Keratinocyte (primary cell): ENCODE measurements around the gene HUS1B. TPM values are rescaled to one million over a fixed set of nuclear protein-coding genes. Genes with fewer than 3 reads are reported as not detected.

Experiments used
- DNase-seq: peaks from one replicate; pipeline ENCODE4 v3.0.0-alpha.2; 2011; ENCODE audit warnings: low read depth, missing footprints, low spot score
- FAIRE-seq: peaks from 2 replicates; lab custom pipeline; 2011; peaks lifted over from hg19 to GRCh38; lab: Jason Lieb, UNC
- H2AFZ ChIP-seq: 2 replicates; pipeline ENCODE4 v1.6.0; 2012; ENCODE audit warnings: low read length, control low read depth, inconsistent platforms; ENCODE audit not compliant: control insufficient read depth
- H3K27ac ChIP-seq: 2 replicates; pipeline ENCODE4 v1.5.1; 2011; ENCODE audit warnings: low read length; ENCODE audit not compliant: control insufficient read depth, insufficient read depth
- H3K27me3 ChIP-seq: 3 replicates; pipeline ENCODE4 v1.6.0; 2011; ENCODE audit warnings: low read length; ENCODE audit not compliant: control insufficient read depth, insufficient read depth; ENCODE audit errors: extremely low read depth
- H3K36me3 ChIP-seq, 2 experiments: 2 replicates in 1 of 2; 3 replicates in 1 of 2; pipeline ENCODE4 v1.5.1; 2011; ENCODE audit warnings: low read length in 2 of 2, mild to moderate bottlenecking in 1 of 2; ENCODE audit not compliant: control insufficient read depth in 2 of 2, insufficient read depth in 2 of 2; ENCODE audit errors: extremely low read depth in 1 of 2
- H3K4me1 ChIP-seq: 3 replicates; pipeline ENCODE4 v1.5.1; 2011; ENCODE audit warnings: low read length; ENCODE audit not compliant: control insufficient read depth, insufficient read depth; ENCODE audit errors: extremely low read depth
- H3K4me2 ChIP-seq: 3 replicates; pipeline ENCODE4 v1.6.0; 2011; ENCODE audit warnings: low read depth, low read length; ENCODE audit not compliant: control insufficient read depth, insufficient read depth; ENCODE audit errors: extremely low read depth
- H3K4me3 ChIP-seq, 3 experiments: fragments of 200-600 bp in 1 of 3; sonication (generic) in 1 of 3; 2 replicates in 2 of 3; 3 replicates in 1 of 3; pipeline ENCODE4 v1.5.1; 2011 to 2016; ENCODE audit warnings: low read length in 3 of 3, mild to moderate bottlenecking in 3 of 3, control low read depth in 2 of 3, inconsistent platforms in 1 of 3, low read depth in 1 of 3, mixed read lengths in 1 of 3, mixed run types in 1 of 3, moderate library complexity in 1 of 3; ENCODE audit not compliant: control insufficient read depth in 2 of 3, insufficient read depth in 2 of 3; ENCODE audit errors: extremely low read depth in 1 of 3
- H3K79me2 ChIP-seq: 2 replicates; pipeline ENCODE4 v1.6.0; 2012; ENCODE audit warnings: low read length; ENCODE audit not compliant: control insufficient read depth, insufficient read depth
- H3K9ac ChIP-seq: 3 replicates; pipeline ENCODE4 v1.6.0; 2011; ENCODE audit warnings: low read length; ENCODE audit not compliant: control insufficient read depth, insufficient read depth; ENCODE audit errors: extremely low read depth
- H3K9me1 ChIP-seq: 3 replicates; pipeline ENCODE4 v1.6.0; 2011; ENCODE audit warnings: low read length; ENCODE audit not compliant: control insufficient read depth, insufficient read depth; ENCODE audit errors: extremely low read depth
- H3K9me3 ChIP-seq: 2 replicates; pipeline ENCODE4 v1.5.1; 2012; ENCODE audit warnings: low read depth, low read length; ENCODE audit not compliant: control insufficient read depth
- H4K20me1 ChIP-seq: 3 replicates; pipeline ENCODE4 v1.6.0; 2011; ENCODE audit warnings: low read length; ENCODE audit not compliant: control insufficient read depth, insufficient read depth; ENCODE audit errors: extremely low read depth
- CTCF ChIP-seq, 3 experiments: IDR thresholded peaks in 1 of 3; conservative IDR thresholded peaks in 1 of 3; optimal IDR thresholded peaks in 1 of 3; 2 replicates in 2 of 3; 3 replicates in 1 of 3; pipeline versions ENCODE3 to v1.5.1; 2011; ENCODE audit warnings: low read length in 3 of 3, mild to moderate bottlenecking in 3 of 3, moderate library complexity in 2 of 3, control low read depth in 1 of 3, inconsistent platforms in 1 of 3; ENCODE audit not compliant: insufficient read depth in 2 of 3; ENCODE audit errors: extremely low read depth in 1 of 3
- EZH2 ChIP-seq: IDR thresholded peaks from one replicate; pipeline ENCODE4 v1.6.1; 2012; ENCODE audit warnings: inconsistent platforms, mild to moderate bottlenecking, low read length, moderate library complexity
- dilution Hi-C: fragments of 300-500 bp; cut with MboI; formaldehyde crosslinking; loops from one replicate; pipeline ENCODE4 v1.7.0; 2020; ENCODE audit warnings: low sequenced_read_pairs; ENCODE audit not compliant: extremely low pct_ligation_motif_present
- polyA plus RNA-seq, 5 experiments: library from polyadenylated mRNA; depleted of rRNA in 3 of 5; stranded (reverse) in 3 of 5; stranded (forward) in 1 of 5; unstranded in 1 of 5; fragments of >200 nt; gene quantifications; 1 replicate in 1 of 5; 2 replicates in 3 of 5; 3 replicates in 1 of 5; pipeline versions ENCODE4 v1.2.1 to v1.2.3, GENCODE V29; 2011 to 2012; ENCODE audit warnings: missing spikeins in 2 of 5, low read depth in 1 of 5, low replicate concordance in 1 of 5

The HUS1B gene
- polyA plus RNA-seq, 1 donor (not counting 4 experiments of a cell fraction or from before 2014, with no cell fraction given): 0.13 TPM

- peaks cover 0 to 5% of the 10 kb centered on the region in 2 experiments for H3K36me3 ChIP-seq
- H3K9me3 ChIP-seq: no peaks in the 10 kb centered on the region
- dilution Hi-C loops: no loop called here
- H3K4me3 ChIP-seq: no peak overlapping the region
- H3K9me1 ChIP-seq: no peaks in the 10 kb centered on the region
- H2AFZ ChIP-seq: no peak overlapping the region
- FAIRE-seq (no peak), DNase-seq (no peak)
- no peak overlapping the region for H3K4me2 ChIP-seq
- no peaks in the 10 kb centered on the region for H4K20me1 ChIP-seq
- H3K27me3 ChIP-seq: no peaks in the 10 kb centered on the region
- H3K9ac ChIP-seq: no peak overlapping the region
- H3K27ac ChIP-seq: no peak overlapping the region
- no peak for TF ChIP-seq CTCF (optimal IDR thresholded peaks at IDR 0.05 in 1 of 3, IDR thresholded peaks at IDR 0.05 in 1 of 3, conservative IDR thresholded peaks at IDR 0.05 in 1 of 3; ENCODE audit: extremely low read depth in 1 of 3, insufficient read depth in 2 of 3, low read length in 3 of 3)
- no peak for TF ChIP-seq EZH2
- H3K4me1 ChIP-seq: peaks cover 6% of the 10 kb centered on the region
- H3K79me2 ChIP-seq: no peaks in the 10 kb centered on the region
Observed at GRCh38 chr6:613981-614380, 42.9 kb downstream of the HUS1B start.

GRCh38 chr6:611928-612327 is 45.0 kb downstream of the HUS1B start:
- Histone ChIP-seq H3K9me3 (no peaks in the 10 kb centered on the region), H3K27ac (no peak overlapping the region), H3K4me2 (no peak overlapping the region), H3K79me2 (no peaks in the 10 kb centered on the region), H3K4me3 (no peak overlapping the region), H3K27me3 (no peaks in the 10 kb centered on the region), H4K20me1 (no peaks in the 10 kb centered on the region), H3K36me3 (peaks cover 0 to 5% of the 10 kb centered on the region in 2 experiments), H2AFZ (no peak overlapping the region), H3K9ac (no peak overlapping the region), H3K9me1 (no peaks in the 10 kb centered on the region), H3K4me1 (no peaks in the 10 kb centered on the region)
- TF ChIP-seq CTCF (optimal IDR thresholded peaks at IDR 0.05 in 1 of 3, IDR thresholded peaks at IDR 0.05 in 1 of 3, conservative IDR thresholded peaks at IDR 0.05 in 1 of 3; ENCODE audit: extremely low read depth in 1 of 3, insufficient read depth in 2 of 3, low read length in 3 of 3): no peak
- TF ChIP-seq EZH2: no peak
- FAIRE-seq (no peak), DNase-seq (no peak)
- dilution Hi-C loops: no loop called here
